ENCODE data around the gene SMG6.

The SMG6 gene

DNA sequence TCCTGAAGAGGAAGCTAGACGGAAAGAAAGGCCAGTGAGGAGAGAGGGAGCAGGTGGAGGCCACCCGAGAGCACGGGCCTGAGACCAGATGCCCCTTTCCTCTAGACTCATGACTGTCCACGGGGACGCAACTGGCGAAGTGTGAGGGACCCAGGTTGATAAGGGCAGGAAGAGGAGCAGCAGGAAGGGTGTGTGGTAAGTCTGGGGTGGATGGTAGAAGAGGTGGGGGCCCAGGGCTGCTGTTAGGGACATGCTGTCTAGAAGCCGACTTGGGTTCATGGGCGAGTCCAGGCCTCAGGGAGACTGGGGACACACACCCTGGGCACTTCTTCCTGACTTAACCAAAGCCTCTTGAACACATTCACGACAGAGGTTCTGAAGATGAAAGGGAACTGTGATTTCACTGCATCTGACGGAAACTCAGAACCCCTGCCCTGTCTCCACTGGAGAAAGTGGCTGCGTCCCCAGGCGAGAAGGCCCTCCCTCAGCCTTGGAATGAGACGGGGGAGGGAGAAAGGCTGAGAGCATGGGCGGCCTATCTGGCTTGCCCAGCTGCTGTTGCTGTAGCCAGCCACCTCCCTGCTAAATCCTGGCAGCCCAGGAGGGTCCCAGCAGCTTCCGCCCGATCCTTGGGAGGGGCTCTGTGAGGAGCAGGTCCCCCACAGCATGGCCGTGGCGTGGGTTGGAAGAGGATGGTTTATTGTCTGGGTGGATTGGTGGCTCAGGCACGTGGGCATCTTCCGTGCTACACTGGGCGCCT is 242.7 kb downstream of the SMG6 start:
- no peak for DNase-seq (ENCODE audit: low spot score)
- TF ChIP-seq, protein P1, sequence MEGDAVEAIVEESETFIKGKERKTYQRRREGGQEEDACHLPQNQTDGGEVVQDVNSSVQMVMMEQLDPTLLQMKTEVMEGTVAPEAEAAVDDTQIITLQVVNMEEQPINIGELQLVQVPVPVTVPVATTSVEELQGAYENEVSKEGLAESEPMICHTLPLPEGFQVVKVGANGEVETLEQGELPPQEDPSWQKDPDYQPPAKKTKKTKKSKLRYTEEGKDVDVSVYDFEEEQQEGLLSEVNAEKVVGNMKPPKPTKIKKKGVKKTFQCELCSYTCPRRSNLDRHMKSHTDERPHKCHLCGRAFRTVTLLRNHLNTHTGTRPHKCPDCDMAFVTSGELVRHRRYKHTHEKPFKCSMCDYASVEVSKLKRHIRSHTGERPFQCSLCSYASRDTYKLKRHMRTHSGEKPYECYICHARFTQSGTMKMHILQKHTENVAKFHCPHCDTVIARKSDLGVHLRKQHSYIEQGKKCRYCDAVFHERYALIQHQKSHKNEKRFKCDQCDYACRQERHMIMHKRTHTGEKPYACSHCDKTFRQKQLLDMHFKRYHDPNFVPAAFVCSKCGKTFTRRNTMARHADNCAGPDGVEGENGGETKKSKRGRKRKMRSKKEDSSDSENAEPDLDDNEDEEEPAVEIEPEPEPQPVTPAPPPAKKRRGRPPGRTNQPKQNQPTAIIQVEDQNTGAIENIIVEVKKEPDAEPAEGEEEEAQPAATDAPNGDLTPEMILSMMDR (IDR thresholded peaks at IDR 0.05; ENCODE audit: extremely low read depth, missing control alignments): no peak

DNA sequence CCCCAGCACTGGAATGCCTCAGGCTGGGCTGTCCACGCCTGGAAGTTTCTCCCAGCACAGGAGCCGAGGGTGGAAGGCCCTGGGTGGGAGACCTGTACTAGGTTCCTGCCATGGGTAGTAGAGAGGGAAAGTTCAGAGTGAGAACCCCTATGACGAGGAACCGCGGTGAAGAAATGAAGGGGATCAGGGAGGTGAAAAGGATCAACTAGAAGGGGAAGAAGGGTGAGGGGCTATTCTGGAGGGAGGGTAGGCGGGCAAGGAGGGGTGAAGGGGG is 243.3 kb downstream of the SMG6 start:
- TF ChIP-seq, protein P1 (IDR thresholded peaks at IDR 0.05; ENCODE audit: extremely low read depth, missing control alignments): no peak
- DNase-seq (ENCODE audit: low spot score): no peak

DNA sequence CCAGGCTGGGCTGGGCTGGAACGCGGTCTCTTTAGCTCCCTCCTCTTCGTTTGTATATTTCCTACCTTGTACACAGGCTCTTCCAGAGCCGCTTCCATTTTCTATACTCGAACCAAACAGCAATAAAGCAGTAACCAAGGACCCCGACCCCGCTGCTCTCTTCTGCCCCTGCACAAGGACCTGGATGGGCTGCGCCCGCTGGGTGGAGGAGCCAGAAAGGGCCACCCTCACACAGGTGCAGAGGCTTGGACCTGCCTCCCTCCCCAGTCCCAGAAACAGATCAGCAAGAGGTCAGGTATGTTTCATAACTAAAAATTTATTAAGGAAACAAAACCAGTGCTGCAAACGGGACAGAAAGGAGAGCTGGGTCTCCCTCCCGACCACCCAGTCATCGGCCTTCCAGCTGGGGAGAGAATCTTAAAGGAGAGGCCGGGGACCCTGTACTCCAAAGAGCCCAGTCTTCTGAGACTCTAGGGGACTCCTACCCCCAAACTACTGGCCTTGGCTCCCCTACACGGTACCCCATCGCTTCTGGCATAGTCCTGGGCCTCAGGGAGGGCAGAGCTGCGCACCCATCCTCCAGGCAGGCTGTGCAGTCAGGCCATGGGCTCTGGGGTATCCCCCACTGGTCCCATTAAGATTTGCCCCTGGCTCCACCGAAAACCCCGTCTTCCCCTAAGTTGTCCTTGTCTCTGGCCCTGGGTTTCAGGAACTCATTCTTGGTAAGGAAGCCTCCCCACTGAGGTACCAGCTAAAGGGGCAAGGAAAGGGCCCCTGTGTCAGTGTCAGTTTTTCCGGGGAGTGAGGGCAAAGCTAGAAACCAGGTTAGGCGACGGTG is 243.8 kb downstream of the SMG6 start:
- no peak for DNase-seq (ENCODE audit: low spot score)
- TF ChIP-seq, protein P1 (IDR thresholded peaks at IDR 0.05; ENCODE audit: extremely low read depth, missing control alignments): no peak

DNA sequence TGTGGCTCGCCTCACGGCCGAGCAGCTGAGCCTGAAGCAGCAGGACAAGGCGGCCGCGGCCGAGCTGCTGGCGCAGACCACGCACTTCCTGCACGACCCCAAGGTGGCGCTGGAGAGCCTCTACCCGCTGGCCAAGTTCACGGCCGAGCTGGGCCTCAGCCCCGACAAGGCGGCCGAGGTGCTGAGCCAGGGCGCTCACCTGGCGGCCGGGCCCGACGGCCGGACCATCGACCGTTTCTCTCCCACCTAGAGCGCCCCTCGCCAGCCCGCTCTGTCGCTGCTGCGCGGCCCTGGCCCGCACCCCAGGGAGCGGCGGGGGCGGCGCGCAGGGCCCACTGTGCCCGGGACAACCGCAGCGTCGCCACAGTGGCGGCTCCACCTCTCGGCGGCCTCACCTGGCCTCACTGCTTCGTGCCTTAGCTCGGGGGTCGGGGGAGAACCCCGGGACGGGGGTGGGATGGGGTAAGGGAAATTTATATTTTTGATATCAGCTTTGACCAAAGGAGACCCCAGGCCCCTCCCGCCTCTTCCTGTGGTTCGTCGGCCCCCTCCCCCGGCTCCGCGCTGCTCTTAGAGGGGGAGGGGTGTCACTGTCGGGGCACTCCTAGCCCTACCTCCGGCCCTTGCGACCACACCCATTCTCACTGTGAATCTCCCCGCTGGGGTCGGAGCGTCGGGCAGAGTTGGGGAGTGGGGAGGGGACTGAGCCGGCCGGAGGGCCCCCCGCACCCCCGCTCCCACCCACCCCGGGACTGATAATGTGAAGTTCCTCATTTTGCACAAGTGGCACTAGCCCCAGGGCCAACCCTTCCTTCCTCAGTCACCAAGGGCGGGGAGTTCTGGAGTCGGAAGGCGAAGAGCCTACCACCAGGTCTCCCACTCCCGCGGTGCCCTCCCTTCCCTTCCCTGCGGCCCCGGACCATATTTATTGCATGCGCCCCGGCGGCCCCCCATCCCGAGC is 244.7 kb downstream of the SMG6 start:
- DNase-seq (ENCODE audit: low spot score): peak; percentile 89

DNA sequence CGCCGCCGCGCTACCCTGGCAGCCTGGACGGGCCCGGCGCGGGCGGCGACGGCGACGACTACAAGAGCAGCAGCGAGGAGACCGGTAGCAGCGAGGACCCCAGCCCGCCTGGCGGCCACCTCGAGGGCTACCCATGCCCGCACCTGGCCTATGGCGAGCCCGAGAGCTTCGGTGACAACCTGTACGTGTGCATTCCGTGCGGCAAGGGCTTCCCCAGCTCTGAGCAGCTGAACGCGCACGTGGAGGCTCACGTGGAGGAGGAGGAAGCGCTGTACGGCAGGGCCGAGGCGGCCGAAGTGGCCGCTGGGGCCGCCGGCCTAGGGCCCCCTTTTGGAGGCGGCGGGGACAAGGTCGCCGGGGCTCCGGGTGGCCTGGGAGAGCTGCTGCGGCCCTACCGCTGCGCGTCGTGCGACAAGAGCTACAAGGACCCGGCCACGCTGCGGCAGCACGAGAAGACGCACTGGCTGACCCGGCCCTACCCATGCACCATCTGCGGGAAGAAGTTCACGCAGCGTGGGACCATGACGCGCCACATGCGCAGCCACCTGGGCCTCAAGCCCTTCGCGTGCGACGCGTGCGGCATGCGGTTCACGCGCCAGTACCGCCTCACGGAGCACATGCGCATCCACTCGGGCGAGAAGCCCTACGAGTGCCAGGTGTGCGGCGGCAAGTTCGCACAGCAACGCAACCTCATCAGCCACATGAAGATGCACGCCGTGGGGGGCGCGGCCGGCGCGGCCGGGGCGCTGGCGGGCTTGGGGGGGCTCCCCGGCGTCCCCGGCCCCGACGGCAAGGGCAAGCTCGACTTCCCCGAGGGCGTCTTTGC is 245.6 kb downstream of the SMG6 start:
- TF ChIP-seq, protein P1 (IDR thresholded peaks at IDR 0.05; ENCODE audit: extremely low read depth, missing control alignments): no peak
- DNase-seq (ENCODE audit: low spot score): no peak

More for the DNA sequence above, 244.7 kb downstream of the SMG6 start:
- TF ChIP-seq, protein P1 (IDR thresholded peaks at IDR 0.05; ENCODE audit: extremely low read depth, missing control alignments): peak; percentile 84

DNA sequence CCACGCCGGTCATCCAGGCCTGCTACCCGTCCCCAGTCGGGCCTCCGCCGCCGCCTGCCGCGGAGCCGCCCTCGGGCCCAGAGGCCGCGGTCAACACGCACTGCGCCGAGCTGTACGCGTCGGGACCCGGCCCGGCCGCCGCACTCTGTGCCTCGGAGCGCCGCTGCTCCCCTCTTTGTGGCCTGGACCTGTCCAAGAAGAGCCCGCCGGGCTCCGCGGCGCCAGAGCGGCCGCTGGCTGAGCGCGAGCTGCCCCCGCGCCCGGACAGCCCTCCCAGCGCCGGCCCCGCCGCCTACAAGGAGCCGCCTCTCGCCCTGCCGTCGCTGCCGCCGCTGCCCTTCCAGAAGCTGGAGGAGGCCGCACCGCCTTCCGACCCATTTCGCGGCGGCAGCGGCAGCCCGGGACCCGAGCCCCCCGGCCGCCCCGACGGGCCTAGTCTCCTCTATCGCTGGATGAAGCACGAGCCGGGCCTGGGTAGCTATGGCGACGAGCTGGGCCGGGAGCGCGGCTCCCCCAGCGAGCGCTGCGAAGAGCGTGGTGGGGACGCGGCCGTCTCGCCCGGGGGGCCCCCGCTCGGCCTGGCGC is 246.3 kb downstream of the SMG6 start:
- TF ChIP-seq, protein P1 (IDR thresholded peaks at IDR 0.05; ENCODE audit: extremely low read depth, missing control alignments): no peak
- no peak for DNase-seq (ENCODE audit: low spot score)

Measured in GM20000 (cell line).